ENCODE results near the gene GRIK3.

The GRIK3 gene

GRCh38 chr1:37042506-37042905 lies 8.2 kb upstream of the GRIK3 start:
- no peak for FAIRE-seq

GRCh38 chr1:37041483-37041882 lies 7.2 kb upstream of the GRIK3 start:
- FAIRE-seq, result no peak

GRCh38 chr1:37040773-37041172 lies 6.5 kb upstream of the GRIK3 start:
- no peak for FAIRE-seq

- FAIRE-seq, result no peak
Observed at GRCh38 chr1:37040261-37040660, 5.9 kb upstream of the GRIK3 start.

GRCh38 chr1:37038227-37039093 lies 4.1 kb upstream of the GRIK3 start:
- FAIRE-seq, result no peak

GRCh38 chr1:37037690-37038089 lies 3.4 kb upstream of the GRIK3 start:
- FAIRE-seq, result no peak

- FAIRE-seq, result no peak
Observed at GRCh38 chr1:37036667-37037053, 2.3 kb upstream of the GRIK3 start.

- FAIRE-seq, result no peak
Observed at GRCh38 chr1:37035796-37036666, 1.7 kb upstream of the GRIK3 start.

- FAIRE-seq, result no peak
Observed at GRCh38 chr1:37035014-37035691, 838 bp upstream of the GRIK3 start.

- FAIRE-seq, result no peak
Observed at GRCh38 chr1:37033355-37034101, 787 bp downstream of the GRIK3 start.

- FAIRE-seq, result no peak
Observed at GRCh38 chr1:37032660-37033354, 1.5 kb downstream of the GRIK3 start.

- FAIRE-seq, result no peak
Observed at GRCh38 chr1:37031871-37032270, 2.4 kb downstream of the GRIK3 start.

GRCh38 chr1:37031429-37031828 lies 2.9 kb downstream of the GRIK3 start:
- no peak for FAIRE-seq

GRCh38 chr1:37028981-37029617 lies 5.2 kb downstream of the GRIK3 start:
- no peak for FAIRE-seq

- no peak for FAIRE-seq
Observed at GRCh38 chr1:37021502-37021901, 12.8 kb downstream of the GRIK3 start.

- FAIRE-seq, result no peak
Observed at GRCh38 chr1:37020653-37021277, 13.6 kb downstream of the GRIK3 start.

- no peak for FAIRE-seq
Observed at GRCh38 chr1:37018510-37018909, 15.8 kb downstream of the GRIK3 start.

GRCh38 chr1:37017720-37018119 lies 16.6 kb downstream of the GRIK3 start:
- no peak for FAIRE-seq

GRCh38 chr1:37016121-37016520 lies 18.2 kb downstream of the GRIK3 start:
- FAIRE-seq, result no peak

- no peak for FAIRE-seq
Observed at GRCh38 chr1:37015713-37016112, 18.6 kb downstream of the GRIK3 start.

- no peak for FAIRE-seq
Observed at GRCh38 chr1:37012226-37012625, 22.1 kb downstream of the GRIK3 start.

All from islet of Langerhans (tissue), 1 donor.